Hepatocyte (in vitro differentiated cells): ENCODE measurements around the gene SBNO2.

Experiments used
- CTCF ChIP-seq: fragments of 200-600 bp; sonication (generic); IDR thresholded peaks from 2 replicates; pipeline ENCODE4 v1.5.1; 2016; ENCODE audit warnings: antibody characterized with exemption, mild to moderate bottlenecking; ENCODE audit not compliant: poor library complexity
- EZH2 ChIP-seq: fragments of 200-600 bp; sonication (generic); IDR thresholded peaks from 2 replicates; pipeline ENCODE4 v1.6.1; 2016; ENCODE audit warnings: antibody characterized with exemption, mild to moderate bottlenecking, borderline replicate concordance
- EZH2phosphoT487 ChIP-seq: fragments of 200-600 bp; sonication (generic); IDR thresholded peaks from one replicate; pipeline ENCODE4 v1.6.1; 2018; ENCODE audit warnings: antibody characterized with exemption, mild to moderate bottlenecking, low read depth, moderate library complexity; ENCODE audit not compliant: unreplicated experiment, severe bottlenecking

GRCh38 chr19:1159864-1160595, 14.0 kb downstream of the SBNO2 start:
- TF ChIP-seq EZH2, result no peak
- TF ChIP-seq CTCF, result no peak
- TF ChIP-seq EZH2phosphoT487, result no peak
